Liver (tissue), 3 donors: ENCODE data around the gene ARL6IP4.
"Not testable (repeated sequence)": the region's sequence is repeated elsewhere in the genome, so short reads cannot be mapped to it uniquely, and the experiment has no call there.

Experiments
- ATF3 ChIP-seq: IDR thresholded peaks from 2 replicates; pipeline ENCODE4 v1.6.1; 2016; ENCODE audit warnings: antibody characterized with exemption
- CTCF ChIP-seq: fragments of 150-350 bp; IDR thresholded peaks from 2 replicates; pipeline ENCODE4 v1.5.1; 2017; ENCODE audit warnings: improper control_type of control experiment, low read depth, low read length; ENCODE audit not compliant: missing input control
- EGR1 ChIP-seq, 2 donors: IDR thresholded peaks; 2 replicates each; pipeline ENCODE4 v1.6.1; 2016 to 2018; ENCODE audit warnings: antibody characterized with exemption in 2 of 2, low read depth in 2 of 2
- HNF4G ChIP-seq: IDR thresholded peaks from 2 replicates; pipeline ENCODE4 v1.6.1; 2016; ENCODE audit warnings: antibody characterized with exemption
- JUND ChIP-seq, 2 donors: IDR thresholded peaks; 2 replicates each; pipeline ENCODE4 v1.6.1; 2016; ENCODE audit warnings: antibody characterized with exemption in 2 of 2
- MAX ChIP-seq: IDR thresholded peaks from 2 replicates; pipeline ENCODE4 v1.6.1; 2016; ENCODE audit warnings: antibody characterized with exemption
- RAD21 ChIP-seq, 2 donors: IDR thresholded peaks; 2 replicates each; pipeline ENCODE4 v1.6.1; 2016; ENCODE audit warnings: antibody characterized with exemption in 2 of 2, mild to moderate bottlenecking in 2 of 2
- REST ChIP-seq: IDR thresholded peaks from 2 replicates; pipeline ENCODE4 v1.6.1; 2016; ENCODE audit warnings: antibody characterized with exemption, mild to moderate bottlenecking
- RXRA ChIP-seq, 2 donors: IDR thresholded peaks; 2 replicates each; pipeline ENCODE4 v1.6.1; 2017 to 2018; ENCODE audit warnings: antibody characterized with exemption in 2 of 2, mild to moderate bottlenecking in 1 of 2
- SP1 ChIP-seq: IDR thresholded peaks from 2 replicates; pipeline ENCODE4 v1.6.1; 2018; ENCODE audit warnings: antibody characterized with exemption, mild to moderate bottlenecking
- TAF1 ChIP-seq: conservative IDR thresholded peaks from 2 replicates; pipeline ENCODE4 v1.6.1; 2016; ENCODE audit warnings: antibody characterized with exemption, mild to moderate bottlenecking
- YY1 ChIP-seq: IDR thresholded peaks from 2 replicates; pipeline ENCODE4 v1.6.1; 2016; ENCODE audit warnings: antibody characterized with exemption, mild to moderate bottlenecking
- ZBTB33 ChIP-seq: IDR thresholded peaks from 2 replicates; pipeline ENCODE4 v1.6.1; 2016; ENCODE audit warnings: antibody characterized with exemption
- donor health status: healthy.
- donor health status: healthy.

GRCh38 chr12:122941351-122941750 lies 39.1 kb upstream of the ARL6IP4 start:
- TF ChIP-seq MAX; EGR1 (IDR thresholded peaks at IDR 0.05; ENCODE audit: low read depth in 2 of 2); CTCF; REST; TAF1; SP1; JUND (IDR thresholded peaks at IDR 0.05); ZBTB33; ATF3; YY1; HNF4G; RXRA (IDR thresholded peaks at IDR 0.05); RAD21 (IDR thresholded peaks at IDR 0.05): not testable (repeated sequence)
